ENCODE measurements around the gene RRAGA.
"Not testable (repeated sequence)": the region's sequence is repeated elsewhere in the genome, so short reads cannot be mapped to it uniquely, and the experiment has no call there.

Gene RRAGA, protein sequence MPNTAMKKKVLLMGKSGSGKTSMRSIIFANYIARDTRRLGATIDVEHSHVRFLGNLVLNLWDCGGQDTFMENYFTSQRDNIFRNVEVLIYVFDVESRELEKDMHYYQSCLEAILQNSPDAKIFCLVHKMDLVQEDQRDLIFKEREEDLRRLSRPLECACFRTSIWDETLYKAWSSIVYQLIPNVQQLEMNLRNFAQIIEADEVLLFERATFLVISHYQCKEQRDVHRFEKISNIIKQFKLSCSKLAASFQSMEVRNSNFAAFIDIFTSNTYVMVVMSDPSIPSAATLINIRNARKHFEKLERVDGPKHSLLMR

DNA sequence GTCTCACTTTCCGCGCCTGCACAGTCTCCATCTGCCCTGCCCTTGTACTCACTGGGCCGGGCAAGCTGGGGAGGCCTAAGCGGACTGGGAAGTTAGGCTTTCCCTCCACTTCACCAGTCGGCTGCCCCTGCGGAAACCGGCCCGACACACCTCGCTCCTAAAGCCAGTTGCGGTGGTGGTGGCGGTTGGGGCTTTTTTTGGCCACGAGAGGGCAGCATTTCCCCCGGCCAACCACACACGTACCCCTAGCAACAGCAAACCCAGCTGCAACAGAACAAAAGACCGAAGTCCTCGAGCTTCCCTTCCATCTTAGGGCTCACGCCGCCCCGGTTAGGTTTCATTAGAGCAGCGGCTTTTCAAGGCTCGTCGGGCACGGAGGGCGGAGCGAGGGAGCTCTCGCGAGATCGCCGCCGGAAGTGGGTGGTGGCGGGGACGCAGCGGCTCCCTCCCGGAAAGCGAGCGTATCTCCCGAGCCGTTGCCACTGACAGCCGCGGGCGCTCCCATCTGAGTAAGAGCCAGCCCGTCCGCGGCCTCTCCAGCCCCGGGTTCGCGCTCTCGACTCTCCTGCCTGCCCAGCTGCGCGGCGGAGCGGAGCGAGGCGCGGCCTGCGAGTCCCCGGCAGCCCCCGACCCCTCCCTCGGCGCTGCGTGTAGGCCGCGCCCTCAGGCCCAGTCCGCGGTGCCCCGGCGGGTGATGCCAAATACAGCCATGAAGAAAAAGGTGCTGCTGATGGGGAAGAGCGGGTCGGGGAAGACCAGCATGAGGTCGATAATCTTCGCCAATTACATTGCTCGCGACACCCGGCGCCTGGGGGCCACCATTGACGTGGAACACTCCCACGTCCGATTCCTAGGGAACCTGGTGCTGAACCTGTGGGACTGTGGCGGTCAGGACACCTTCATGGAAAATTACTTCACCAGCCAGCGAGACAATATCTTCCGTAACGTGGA lies at the start of gene RRAGA:
RRAGA (plus strand) TSS at position 462 of the 951 bp plus-strand sequence; CDS start at position 695, 233 bp downstream.
- peak; percentile 94 to 97 for DNase-seq

DNA sequence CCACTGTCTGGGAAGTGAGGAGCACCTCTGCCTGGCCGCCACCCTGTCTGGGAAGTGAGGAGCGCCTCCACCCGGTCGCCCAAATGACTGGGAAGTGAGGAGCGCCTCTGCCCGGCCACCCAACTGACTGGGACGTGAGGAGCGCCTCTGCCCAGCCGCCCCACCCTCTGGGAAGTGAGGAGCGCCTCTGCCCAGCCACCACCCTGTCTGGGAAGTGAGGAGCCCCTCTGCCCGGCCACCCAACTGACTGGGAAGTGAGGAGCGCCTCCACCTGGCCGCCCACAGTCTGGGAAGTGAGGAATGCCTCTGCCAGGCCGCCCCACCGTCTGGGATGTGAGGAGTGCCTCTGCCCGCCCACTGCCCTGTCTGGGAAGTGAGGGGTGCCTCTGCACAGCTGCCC lies 49.1 kb upstream of the RRAGA start:
- DNase-seq = no peak

DNA sequence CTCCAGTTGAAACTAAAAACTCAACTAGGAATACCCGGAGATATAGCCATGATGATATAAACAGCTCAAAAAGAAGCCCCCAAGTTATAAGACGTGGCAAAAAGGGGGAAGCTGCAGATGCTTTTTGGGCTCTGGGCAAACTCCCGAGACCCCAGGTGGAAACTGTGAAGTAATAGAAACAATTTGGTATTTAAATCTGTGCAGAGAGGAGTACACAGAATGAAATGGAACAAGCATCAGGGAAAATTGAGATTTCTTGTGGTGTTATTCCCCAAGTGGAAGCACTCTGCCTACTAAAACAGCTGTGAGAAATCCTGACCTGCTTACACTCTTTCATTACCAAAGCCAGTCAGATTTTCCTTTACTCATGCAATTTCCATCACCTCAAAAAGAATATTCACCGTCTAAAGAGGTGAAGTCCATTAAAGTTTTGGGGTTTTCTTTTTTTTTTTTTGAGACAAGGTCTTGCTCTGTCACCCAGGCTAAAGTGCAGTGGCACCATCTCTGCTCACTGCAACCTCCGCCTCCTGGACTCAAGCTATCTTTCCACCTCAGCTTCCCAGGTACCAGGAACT lies 39.7 kb upstream of the RRAGA start:
- no peak for DNase-seq

DNA sequence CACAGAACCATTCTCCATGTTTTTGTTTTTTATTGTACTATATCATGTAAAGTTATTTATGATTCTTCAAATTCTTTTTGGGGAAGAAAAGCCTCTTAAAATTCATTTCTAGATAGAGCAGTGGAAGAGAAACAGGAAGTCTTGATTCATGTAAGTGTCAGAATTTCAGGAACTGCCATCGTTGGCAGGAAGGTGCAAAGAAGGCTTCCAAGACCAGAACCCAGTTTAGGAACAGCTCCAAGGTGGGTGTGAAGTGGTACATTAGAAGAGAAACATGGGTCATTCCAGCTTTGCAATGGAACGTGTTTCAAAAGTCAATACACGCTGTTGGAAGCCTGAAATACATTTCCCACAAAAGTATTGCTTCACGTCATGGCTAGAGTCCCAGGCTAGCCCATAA lies 31.0 kb upstream of the RRAGA start:
- no peak for DNase-seq

DNA sequence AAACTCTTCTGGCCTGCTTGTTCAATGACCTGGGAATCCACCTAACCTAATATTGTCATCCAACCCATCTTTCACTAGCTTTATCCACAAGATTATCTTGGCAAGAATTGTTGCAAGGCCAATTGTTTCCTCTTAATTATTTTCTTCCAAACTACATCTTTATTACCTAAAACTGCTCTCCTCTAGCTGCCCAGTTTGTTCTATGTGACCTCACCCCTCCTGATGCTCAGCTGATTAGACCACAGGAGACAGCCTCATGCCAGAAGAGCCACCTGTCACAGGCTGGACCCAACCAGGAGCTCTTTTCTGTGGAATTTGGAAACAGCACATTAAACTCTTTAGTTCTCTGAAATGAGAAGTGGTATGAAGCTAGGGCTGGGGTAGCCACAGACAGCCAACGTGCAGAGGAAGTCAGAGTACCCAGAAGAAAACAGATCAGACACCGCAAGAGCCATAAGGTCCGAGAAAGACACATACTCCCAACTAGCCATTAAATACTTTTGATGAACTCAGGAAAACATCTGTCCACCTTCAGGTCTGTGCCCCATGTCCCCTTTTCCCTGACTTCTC lies 28.3 kb upstream of the RRAGA start:
- DNase-seq = no peak

DNA sequence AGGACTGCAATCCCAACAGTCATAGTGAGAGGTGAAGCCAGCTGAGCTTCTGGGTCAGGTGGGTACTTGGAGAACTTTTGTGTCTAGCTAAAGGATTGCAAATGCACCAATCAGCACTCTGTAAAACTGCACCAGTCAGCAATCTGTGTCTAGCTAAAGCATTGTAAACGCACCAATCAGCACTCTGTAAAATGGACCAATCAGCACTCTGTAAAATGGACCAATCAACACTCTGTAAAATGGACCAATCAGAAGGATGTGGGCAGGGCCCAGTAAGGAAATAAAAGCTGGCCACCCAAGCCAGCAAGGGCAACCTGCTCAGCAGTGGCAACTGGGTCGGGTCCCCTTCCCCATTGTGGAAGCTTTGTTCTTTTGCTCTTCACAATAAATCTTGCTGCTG lies 27.6 kb upstream of the RRAGA start:
- not testable (repeated sequence) for DNase-seq

DNA sequence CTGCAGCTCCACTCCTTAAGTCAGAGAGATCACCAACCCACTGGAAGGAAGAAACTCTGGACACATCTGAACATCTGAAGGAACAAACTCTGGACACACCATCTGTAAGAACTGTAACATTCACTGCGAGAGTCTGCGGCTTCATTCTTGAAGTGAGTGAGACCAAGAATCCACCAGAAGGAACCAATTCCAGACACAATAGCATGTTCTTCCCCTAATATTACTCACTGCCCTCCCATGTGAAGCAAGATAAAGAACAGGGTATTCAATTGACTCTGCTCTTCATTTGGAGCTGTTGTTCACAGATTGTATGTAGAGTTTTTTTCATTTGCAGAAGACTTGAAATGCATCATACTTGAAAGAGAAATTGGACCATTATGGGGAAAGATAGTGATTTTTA lies 27.0 kb upstream of the RRAGA start:
- DNase-seq = no peak

DNA sequence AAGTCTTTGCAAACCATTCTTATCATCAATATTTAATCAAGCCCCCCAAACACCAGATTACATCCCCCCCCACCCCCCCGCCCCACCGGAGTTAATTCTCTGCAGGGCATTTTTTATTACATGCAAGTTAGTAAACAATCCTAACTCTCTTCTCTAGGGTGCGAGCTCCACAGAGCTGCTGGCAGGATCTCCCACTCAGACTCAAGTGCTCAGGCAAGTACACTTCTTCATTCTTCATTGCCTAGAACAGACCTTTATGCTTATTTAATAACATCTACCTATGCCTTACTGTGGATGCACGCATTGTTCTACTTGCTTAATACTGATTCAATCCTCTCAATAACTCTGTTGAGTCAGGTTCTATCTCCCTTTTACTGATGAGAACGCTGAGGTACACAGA lies 26.1 kb upstream of the RRAGA start:
- DNase-seq = no peak

DNA sequence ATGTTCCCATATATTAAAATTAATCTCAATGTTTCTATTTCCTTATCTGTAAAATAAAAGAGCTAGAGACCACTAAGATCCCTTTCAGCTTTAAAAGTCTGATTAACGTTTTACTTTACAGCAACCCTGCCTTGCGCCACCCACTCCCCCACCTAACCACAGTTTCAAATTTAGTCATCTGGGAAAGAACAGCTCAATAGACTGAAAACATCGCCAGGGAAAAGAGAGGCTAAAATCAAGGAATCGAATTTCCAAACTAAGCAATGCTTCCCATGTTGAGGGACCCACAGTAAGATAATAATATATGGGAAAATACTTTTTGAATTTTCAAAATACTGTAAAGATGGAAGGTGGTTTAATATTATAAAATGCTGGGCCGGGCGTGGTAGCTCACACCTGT lies 22.9 kb upstream of the RRAGA start:
- DNase-seq = no peak

DNA sequence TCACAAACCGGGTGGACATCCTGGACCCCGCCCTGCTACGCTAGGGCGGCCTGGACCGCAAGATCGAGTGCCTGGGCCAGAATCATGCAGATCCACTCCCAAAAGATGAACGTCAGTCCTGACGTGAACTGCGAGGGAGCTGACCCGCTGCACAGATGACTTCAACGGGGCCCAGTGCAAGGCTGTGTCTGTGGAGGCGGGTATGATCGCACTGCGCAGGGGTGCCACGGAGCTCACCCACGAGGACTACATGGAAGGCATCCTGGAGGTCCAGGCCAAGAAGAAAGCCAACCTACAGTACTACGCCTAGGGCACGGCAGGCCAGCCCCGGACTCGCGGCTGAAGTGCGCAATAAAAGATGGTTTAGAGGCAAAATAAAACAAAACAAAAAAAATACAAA lies 21.4 kb upstream of the RRAGA start:
- no peak for DNase-seq

DNA sequence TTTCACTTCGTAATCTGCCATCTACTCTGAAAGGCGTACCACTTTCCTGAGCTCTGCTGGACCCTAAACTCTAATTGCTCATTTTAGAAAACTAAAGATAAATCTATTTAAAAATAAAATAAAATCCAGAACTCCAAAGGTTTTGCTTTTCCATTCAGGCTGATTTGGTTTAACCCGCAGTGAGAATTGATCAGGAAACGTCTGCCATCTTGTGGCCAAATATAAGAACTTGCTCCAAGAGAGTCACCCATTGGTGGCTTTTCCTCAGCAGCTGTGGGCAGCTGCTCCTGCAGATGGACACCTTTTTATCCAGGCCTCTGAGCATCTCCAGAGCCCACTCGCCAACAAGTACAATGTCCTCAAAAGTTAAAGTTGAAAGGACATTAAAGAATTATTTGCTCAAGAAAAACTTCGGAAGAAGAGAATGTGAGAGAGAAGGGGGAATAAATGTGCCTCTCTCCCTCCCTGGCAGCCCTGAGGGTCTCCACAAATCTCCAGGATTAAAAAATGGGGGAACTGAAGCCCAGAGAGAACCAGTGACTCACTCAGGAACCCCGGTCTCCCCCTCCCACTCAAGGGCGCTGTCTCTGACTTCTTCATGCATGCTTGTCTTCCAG lies 20.3 kb upstream of the RRAGA start:
- peak; percentile 20 to 72 for DNase-seq

DNA sequence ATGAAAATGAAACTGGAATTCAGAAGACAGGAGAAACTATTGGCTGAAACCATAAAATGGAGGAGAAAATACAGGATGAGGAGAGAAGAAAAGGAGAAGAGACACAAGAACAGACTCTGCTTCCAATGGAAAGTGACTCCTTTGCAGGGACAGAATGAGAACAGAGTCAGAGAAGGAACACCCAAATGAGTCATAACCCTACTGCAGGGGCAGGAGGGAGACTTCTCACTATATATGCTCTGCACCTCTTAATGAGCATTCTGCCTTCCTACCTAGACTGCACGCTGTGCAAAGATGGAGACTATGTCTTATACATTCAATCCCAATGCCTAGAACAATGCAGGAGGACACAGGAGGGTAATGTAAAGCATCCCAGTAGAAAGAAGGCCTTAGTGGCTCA lies 18.3 kb upstream of the RRAGA start:
- no peak for DNase-seq

DNA sequence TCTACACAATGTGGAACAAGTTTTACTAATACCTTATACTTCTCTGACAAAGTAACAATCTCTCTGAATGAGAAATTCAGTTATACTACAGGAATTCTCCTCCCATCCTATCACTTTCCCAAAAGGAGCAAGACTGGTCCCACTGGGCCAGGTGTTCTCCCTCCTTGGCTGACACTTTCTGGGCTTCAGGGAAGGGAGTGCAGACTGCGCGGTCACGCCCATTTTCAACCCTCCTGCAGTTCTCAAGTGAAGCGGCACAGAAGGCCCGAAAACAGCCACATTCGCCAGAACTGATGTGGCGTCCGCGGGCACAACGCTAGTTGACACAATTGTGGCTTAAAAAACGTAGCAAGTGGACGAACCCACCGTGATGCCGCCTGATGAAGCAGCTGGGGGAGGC lies 16.8 kb upstream of the RRAGA start:
- no peak for DNase-seq

DNA sequence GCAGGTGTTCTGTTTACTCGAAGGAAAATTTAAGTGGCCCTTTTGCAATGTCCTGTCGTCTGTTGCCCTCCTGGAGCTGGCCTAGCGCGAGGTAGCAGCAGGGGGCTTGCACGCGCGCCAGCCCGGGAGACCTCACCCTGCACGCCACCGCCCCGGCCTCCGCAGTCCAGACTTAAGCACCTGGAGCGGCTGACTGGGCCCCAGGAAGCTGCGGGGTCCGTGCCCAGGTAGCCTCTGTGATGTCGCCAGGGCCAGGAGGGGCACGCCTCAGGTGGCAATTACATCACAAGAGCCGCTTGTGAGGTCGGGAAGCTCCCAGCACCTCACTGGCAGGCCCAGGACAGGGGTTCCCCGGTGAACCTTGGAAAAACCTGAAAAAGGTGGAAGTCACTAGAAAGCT lies 16.2 kb upstream of the RRAGA start, which contains the start of gene SAXO1:
SAXO1 (minus strand) TSS at position 195 of the 400 bp plus-strand sequence. CDS start 301 bp downstream, outside the sequence.
- DNase-seq = no peak

DNA sequence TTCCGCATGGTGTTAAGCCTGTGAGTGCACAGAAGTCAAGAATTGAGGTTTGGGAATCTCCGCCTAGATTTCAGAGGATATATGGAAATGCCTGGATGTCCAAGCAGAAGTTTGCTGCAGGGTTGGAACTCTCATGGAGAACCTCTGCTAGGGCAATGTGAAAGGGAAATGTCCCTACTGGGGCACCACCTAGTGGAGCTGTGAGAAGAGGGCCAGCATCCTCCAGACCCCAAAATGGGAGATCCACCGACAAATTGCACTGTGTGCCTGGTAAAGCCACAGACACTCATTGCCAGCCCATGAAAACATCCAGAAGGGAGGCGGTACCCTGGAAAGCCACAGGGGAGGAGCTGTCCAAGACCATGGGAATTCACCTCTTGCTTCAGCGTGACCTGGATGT lies 12.6 kb upstream of the RRAGA start:
- no peak for DNase-seq

DNA sequence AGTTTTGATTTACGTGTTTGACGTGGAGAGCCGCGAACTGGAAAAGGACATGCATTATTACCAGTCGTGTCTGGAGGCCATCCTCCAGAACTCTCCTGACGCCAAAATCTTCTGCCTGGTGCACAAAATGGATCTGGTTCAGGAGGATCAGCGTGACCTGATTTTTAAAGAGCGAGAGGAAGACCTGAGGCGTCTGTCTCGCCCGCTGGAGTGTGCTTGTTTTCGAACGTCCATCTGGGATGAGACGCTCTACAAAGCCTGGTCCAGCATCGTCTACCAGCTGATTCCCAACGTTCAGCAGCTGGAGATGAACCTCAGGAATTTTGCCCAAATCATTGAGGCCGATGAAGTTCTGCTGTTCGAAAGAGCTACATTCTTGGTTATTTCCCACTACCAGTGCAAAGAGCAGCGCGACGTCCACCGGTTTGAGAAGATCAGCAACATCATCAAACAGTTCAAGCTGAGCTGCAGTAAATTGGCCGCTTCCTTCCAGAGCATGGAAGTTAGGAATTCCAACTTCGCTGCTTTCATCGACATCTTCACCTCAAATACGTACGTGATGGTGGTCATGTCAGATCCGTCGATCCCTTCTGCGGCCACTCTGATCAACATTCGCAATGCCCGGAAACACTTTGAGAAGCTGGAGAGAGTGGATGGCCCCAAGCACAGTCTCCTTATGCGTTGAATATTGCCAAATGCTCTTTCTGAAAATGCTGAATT lies 850 bp downstream of the RRAGA start:
- DNase-seq = peak in 1 of 2 experiments; percentile 40

DNA sequence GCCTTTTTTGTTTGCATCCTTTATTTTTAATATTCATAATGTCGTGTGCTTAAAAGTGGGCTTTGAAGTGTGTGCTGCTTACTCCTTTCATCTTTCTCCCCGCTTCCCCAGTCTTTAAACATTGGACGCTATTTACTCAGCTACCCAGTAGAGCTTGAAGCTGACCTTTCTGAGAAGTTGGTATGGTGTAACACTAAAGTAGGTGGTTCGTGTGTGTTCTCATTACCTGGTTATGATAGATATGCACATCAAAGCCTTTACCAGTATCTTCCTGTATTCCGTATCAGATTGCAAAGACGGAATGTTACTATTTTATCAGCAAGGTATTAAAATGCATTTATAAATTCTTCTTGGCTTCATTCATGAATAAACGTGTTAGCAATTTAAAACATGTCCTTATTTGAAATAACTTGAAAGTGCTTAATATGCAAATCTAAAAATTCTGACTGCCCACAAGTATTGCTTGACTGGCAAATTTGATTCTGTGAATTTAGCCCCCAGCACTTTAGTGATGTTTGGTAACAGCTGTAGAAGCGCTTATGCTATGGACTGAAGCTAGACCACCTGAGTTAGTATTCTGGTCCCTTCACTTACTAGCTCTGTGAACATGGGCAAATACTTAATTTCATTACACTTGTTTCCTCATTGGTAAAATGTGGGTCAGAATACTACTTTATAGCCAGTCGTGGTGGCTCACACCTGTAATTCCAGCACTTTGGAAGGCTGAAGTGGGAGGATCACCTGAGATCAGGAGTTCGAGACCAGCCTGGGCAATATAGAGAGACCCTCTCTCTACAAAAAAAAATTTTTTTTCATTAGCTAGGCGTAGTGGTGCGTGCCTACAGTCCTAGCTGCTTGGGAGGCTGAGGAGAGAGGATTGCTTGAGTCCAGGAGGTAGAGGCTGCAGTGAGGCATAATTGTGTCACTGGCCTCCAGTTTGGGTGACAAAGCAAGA lies 1.7 kb downstream of the RRAGA start:
- peak; percentile 13 to 32 for DNase-seq

DNA sequence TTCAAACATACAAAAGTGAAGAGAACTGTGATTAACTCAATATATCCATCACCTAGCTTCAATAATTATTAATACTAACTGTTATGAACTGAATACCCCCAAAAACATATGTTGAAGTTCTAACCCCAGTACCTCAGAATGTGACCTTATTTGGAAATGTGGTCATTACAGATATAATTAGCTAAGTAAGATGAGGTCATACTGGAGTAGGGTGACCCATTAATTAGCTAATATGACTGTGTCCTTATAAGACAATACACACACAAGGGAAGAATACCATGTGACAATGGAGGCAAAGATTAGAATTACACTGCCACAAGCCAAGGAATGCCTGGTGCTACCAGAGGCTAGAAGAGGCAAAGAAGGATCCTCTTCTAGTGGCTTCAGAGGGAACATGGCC lies 7.8 kb downstream of the RRAGA start:
- no peak for DNase-seq

DNA sequence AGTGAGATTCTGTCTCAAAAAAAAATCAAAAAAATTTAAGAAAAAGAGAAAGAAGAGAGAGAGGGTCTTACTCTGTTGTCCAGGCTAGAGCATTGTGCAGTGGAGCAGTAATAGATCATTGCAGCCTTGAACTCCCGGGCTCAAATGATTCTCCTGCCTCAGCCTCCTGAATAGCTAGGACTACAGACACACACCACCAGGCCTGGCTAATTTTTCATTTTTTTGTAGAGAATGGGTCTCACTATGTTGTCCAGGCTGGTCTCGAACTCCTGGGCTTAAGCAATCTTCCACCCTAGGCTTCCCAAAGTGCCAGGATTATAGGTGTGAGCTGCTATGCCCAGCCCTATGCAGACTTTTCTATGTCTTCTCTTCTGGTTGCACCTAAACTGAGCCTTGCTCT lies 25.0 kb downstream of the RRAGA start:
- DNase-seq = no peak

DNA sequence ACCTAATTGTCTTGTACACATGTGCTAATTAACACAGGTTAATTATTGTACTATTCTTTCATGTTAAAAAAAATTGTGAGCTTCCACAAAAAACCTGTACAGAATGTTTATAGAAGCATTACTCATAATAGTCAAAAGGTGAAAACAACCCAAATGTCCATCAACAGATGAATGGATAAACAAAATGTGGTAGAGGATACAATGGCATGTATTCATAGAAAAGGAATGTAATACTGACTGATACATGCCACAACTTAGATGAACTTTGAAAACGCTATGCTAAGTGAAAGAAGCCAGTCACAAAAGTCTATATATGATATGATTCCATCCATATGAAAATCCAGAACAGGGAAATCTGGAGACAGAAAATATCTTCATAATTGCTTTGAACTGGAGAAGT lies 25.6 kb downstream of the RRAGA start:
- DNase-seq = no peak

DNA sequence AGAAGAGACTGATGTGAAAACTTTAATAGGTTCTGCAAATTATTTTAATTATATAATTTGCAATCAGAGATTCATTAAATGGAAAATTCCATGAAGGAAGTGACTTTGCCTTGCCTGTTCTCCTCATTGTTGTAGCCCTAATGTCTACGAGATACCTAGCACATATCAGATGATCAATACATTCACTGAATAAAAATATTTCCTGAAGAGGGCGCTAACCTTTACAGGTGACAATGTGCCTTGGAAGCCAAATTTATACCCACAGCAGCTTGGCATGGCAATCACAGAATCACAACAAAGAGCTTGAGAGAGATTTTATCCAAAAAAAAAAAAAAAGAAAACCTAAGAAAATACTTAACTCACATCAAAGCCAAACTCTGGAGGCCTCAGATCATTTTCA lies 36.1 kb downstream of the RRAGA start:
- DNase-seq = peak; percentile 13 to 60

Measured in NCI-H526 (cell line).